ENCODE results near the gene AHCYL1. TPM values are rescaled to one million over a fixed set of nuclear protein-coding genes. Genes with fewer than 3 reads are reported as not detected.

AHCYL1 gene
- total RNA-seq, 1 donor from 2014 or later, result 41.6 TPM

DNA sequence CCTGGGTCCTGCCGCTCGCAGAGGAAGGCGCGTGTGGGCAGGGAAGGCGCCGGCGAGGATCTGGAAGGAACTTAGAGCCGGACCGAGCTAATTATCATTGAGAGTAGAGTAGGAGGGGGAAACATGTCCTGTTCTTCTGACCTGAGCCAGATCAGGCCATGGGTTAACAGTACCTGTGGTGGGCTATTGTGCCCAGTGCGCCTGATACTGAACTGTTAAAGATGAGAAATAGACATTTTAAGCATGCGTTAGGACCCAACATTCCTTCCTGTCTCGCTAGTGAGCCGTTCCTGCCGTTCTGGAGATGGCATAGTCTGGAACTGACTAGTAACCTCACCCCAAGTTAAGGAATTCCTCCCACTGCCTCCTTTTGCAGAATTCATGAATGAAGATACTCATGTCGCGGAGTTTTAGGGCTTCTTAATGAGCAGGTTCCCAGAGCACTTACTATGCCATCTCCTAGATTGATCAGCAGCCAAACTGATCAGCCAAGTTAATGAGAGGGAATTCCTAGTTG, 50.7 kb downstream of the AHCYL1 start:
- intact Hi-C loops (cut with micrococcal nuclease), result loop anchor here (2.0 to 10.0 kb wide), 2 partner anchors 372 to 1410 kb away; partner anchors contain the start of genes ATP5PB, LAMTOR5 and WDR77
- Mint-ChIP-seq H3K36me3 (ENCODE audit: low read depth) (peaks cover 30% of the 10 kb centered on the region), H3K9me3 (no peaks in the 10 kb centered on the region), H3K4me1 (peaks cover 40% of the 10 kb centered on the region), H3K27me3 (no peaks in the 10 kb centered on the region), H3K4me3 (peak overlapping the region; percentile 93), H3K27ac (peak overlapping the region; percentile 63)
- TF ChIP-seq, protein P1, sequence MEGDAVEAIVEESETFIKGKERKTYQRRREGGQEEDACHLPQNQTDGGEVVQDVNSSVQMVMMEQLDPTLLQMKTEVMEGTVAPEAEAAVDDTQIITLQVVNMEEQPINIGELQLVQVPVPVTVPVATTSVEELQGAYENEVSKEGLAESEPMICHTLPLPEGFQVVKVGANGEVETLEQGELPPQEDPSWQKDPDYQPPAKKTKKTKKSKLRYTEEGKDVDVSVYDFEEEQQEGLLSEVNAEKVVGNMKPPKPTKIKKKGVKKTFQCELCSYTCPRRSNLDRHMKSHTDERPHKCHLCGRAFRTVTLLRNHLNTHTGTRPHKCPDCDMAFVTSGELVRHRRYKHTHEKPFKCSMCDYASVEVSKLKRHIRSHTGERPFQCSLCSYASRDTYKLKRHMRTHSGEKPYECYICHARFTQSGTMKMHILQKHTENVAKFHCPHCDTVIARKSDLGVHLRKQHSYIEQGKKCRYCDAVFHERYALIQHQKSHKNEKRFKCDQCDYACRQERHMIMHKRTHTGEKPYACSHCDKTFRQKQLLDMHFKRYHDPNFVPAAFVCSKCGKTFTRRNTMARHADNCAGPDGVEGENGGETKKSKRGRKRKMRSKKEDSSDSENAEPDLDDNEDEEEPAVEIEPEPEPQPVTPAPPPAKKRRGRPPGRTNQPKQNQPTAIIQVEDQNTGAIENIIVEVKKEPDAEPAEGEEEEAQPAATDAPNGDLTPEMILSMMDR (IDR thresholded peaks at IDR 0.05), result no peak
- ChIA-PET CTCF (interaction anchor here (1.1 to 3.5 kb wide), 8 partner anchors 17 to 395 kb away, joined by 4 to 12 read pairs (median 7); partner anchors contain the start of gene AHCYL1), POLR2A (interaction anchor here (0.6 to 2.9 kb wide), 24 partner anchors 18 to 1342 kb away, joined by 3 to 24 read pairs (median 4); partner anchors contain the start of genes AHCYL1, AMPD2, ATXN7L2 and CD53)
- DNase-seq, result no peak
- no peak for ATAC-seq (ENCODE audit: low read depth)

DNA sequence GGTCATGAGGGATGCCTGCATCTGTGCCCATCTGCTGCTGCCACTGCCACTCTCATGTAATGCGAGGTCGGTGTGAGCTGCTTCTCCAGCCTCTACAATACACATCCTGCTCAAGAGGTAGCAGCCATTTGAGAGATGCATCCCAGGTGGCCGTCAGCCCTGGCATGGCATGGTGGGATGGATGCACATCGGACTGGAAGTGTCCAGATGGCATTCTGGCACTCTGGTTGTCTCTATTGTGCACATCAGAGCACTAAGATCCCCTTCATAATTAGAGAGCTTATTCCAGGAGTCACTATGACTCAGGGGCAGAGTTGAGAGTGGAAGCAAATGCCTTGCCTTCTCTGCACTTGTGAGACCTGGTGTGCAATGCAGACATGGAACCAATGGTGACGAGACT, 53.7 kb downstream of the AHCYL1 start:
- no peak overlapping the region for H3K27ac Mint-ChIP-seq
- H3K4me1 Mint-ChIP-seq, result peaks cover 28% of the 10 kb centered on the region
- ChIA-PET POLR2A (no interaction called here), CTCF (interaction anchor here (0.5 to 1.6 kb wide), 2 partner anchors 14 to 32 kb away, joined by 3 read pairs; no protein-coding TSS in a partner anchor)
- TF ChIP-seq, protein P1 (IDR thresholded peaks at IDR 0.05), result no peak
- H3K4me3 Mint-ChIP-seq, result no peak overlapping the region
- H3K27me3 Mint-ChIP-seq, result no peaks in the 10 kb centered on the region
- H3K9me3 Mint-ChIP-seq, result no peaks in the 10 kb centered on the region
- ATAC-seq (ENCODE audit: low read depth) (no peak), DNase-seq (no peak)
- intact Hi-C loops (cut with micrococcal nuclease), result loop anchor here (10.0 kb wide), 1 partner anchor 1407 kb away; the partner anchor contains the start of genes ATP5PB and WDR77
- H3K36me3 Mint-ChIP-seq (ENCODE audit: low read depth), result peaks cover 60% of the 10 kb centered on the region

DNA sequence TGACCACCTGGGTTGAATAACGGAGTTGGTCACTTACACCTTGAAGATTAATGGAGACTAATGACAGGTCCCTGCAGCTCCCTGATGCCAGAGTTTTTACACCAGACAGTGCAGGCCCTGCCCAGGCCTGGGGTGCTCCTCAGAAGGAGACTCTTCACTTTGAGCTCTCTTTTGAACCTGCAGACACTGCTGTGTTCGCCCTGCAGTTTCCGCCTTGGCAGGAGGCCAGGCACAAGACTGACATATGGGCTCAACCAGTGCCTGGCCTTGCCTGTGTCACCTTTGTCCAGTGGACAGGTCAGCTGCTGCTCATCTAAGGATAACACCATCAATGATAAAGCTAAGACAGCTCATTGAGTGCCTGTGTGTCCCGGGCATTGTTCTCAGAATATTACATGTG, 55.1 kb downstream of the AHCYL1 start:
- DNase-seq (no peak), ATAC-seq (ENCODE audit: low read depth) (no peak)
- Mint-ChIP-seq H3K27ac (no peak overlapping the region), H3K27me3 (no peaks in the 10 kb centered on the region), H3K9me3 (no peaks in the 10 kb centered on the region), H3K4me1 (peaks cover 17% of the 10 kb centered on the region), H3K4me3 (no peak overlapping the region), H3K36me3 (ENCODE audit: low read depth) (peaks cover 70% of the 10 kb centered on the region)
- ChIA-PET CTCF (no interaction called here), POLR2A (no interaction called here)
- TF ChIP-seq, protein P1 (IDR thresholded peaks at IDR 0.05), result no peak
- intact Hi-C loops (cut with micrococcal nuclease), result loop anchor here (10.0 kb wide), 1 partner anchor 1405 kb away; the partner anchor contains the start of genes ATP5PB and WDR77

DNA sequence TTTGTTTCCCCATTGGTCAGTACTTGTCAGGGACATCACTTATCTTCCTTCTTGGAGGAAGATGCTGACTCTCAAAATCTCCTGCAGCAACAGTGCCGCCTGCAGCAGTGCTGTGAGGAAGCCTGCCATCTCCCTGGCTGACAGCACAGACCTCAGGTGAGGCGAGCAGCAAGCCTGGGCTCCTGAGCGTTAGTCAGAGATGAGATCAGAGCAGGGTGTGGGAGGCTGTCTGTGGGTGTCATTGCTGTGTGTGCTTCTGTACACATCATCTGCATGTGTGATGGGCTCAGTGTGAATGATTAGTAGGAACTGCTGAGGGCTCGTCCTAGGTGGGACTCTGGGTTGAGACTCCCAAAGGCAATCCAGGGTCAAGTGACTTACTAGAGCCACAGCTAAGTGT, 56.0 kb downstream of the AHCYL1 start:
- intact Hi-C loops (cut with micrococcal nuclease), result no loop called here
- H3K27me3 Mint-ChIP-seq, result no peaks in the 10 kb centered on the region
- no peak for ATAC-seq (ENCODE audit: low read depth)
- no peaks in the 10 kb centered on the region for H3K9me3 Mint-ChIP-seq
- ChIA-PET CTCF (interaction anchor here (0.6 to 1.3 kb wide), 3 partner anchors 20 to 365 kb away, joined by 3 to 4 read pairs (median 3); no protein-coding TSS in a partner anchor), POLR2A (no interaction called here)
- DNase-seq, result no peak
- peaks cover 74% of the 10 kb centered on the region for H3K36me3 Mint-ChIP-seq (ENCODE audit: low read depth)
- H3K4me3 Mint-ChIP-seq, result no peak overlapping the region
- H3K4me1 Mint-ChIP-seq, result peaks cover 11% of the 10 kb centered on the region
- TF ChIP-seq, protein P1 (IDR thresholded peaks at IDR 0.05), result no peak
- H3K27ac Mint-ChIP-seq, result no peak overlapping the region

DNA sequence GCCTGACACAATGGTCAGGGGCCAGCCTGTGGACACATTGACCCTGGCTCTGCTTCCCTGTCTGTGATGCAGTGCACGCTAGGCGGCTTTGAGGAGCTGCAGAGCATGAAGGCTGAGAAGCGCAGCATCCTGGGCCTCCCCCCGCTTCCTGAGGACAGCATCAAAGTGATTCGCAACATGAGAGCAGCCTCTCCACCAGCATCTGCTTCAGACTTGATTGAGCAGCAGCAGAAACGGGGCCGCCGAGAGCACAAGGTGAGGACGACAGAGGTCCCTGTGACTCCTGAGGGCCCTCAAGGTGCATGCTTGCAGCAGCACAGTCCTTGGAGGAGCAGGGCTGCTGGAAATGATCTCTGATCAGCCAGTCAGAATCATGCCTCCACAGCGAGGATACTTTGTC, 58.5 kb downstream of the AHCYL1 start:
- no peak overlapping the region for H3K27ac Mint-ChIP-seq
- POLR2A ChIA-PET, result no interaction called here
- no peaks in the 10 kb centered on the region for H3K9me3 Mint-ChIP-seq
- no peaks in the 10 kb centered on the region for H3K4me1 Mint-ChIP-seq
- H3K36me3 Mint-ChIP-seq (ENCODE audit: low read depth), result peaks cover 89% of the 10 kb centered on the region
- TF ChIP-seq, protein P1 (IDR thresholded peaks at IDR 0.05), result no peak
- H3K27me3 Mint-ChIP-seq, result no peaks in the 10 kb centered on the region
- CTCF ChIA-PET, result no interaction called here
- H3K4me3 Mint-ChIP-seq, result no peak overlapping the region
- intact Hi-C loops (cut with micrococcal nuclease), result no loop called here
- no peak for DNase-seq
- ATAC-seq (ENCODE audit: low read depth), result no peak

Data from activated B cell treated with CpG ODN at 0.5 μM for 24 hours (primary cell).